ENCODE measurements around the gene TIGAR. TPM values are rescaled to one million over a fixed set of nuclear protein-coding genes. Genes with fewer than 3 reads are reported as not detected.

Gene TIGAR
- total and polyA plus RNA-seq, 2 donors (not counting 3 experiments of a cell fraction or from before 2014, with no cell fraction given) = 5.6 to 31.2 TPM

- CTCF ChIA-PET = interaction anchor here (2.0 kb wide), 1 partner anchor 25 kb away, joined by 8 read pairs; no protein-coding TSS in a partner anchor
- Histone ChIP-seq H3K9me3 (replicated peaks; ENCODE audit: control insufficient read depth, insufficient read depth, low read length) (no peaks in the 10 kb centered on the region), H3K4me1 (ENCODE audit: control insufficient read depth, extremely low read depth, insufficient read depth, low read length) (no peaks in the 10 kb centered on the region), H3K27ac (ENCODE audit: insufficient read depth, low read depth, low read length) (no peak overlapping the region), H2AFZ (ENCODE audit: low read depth, low read length) (no peak overlapping the region), H3K27me3 (ENCODE audit: control insufficient read depth in 2 of 2, insufficient read depth in 2 of 2, low read length in 2 of 2) (peaks cover 2 to 6% of the 10 kb centered on the region in 2 experiments), H3K36me3 (ENCODE audit: control insufficient read depth in 2 of 2, extremely low read depth in 1 of 2, insufficient read depth in 2 of 2, low read length in 2 of 2) (no peaks in the 10 kb centered on the region), H3K4me2 (ENCODE audit: insufficient read depth, low read length) (no peak overlapping the region), H3K9ac (replicated peaks; ENCODE audit: extremely low read depth, insufficient read depth, low read length) (no peak overlapping the region), H3K4me3 (replicated peaks in 1 of 3; ENCODE audit: insufficient read depth in 1 of 3, low read depth in 1 of 3, low read length in 3 of 3) (no peak overlapping the region), H3K79me2 (ENCODE audit: control insufficient read depth, insufficient read depth, low read length) (no peaks in the 10 kb centered on the region), H3K9me1 (replicated peaks; ENCODE audit: control insufficient read depth, extremely low read depth, insufficient read depth, low read length) (no peaks in the 10 kb centered on the region), H4K20me1 (replicated peaks; ENCODE audit: control insufficient read depth, extremely low read depth, insufficient read depth, low read length) (no peaks in the 10 kb centered on the region)
- POLR2A ChIA-PET = no interaction called here
- no peak for TF ChIP-seq MAX (IDR thresholded peaks at IDR 0.05; ENCODE audit: insufficient read depth, insufficient read length)
- TF ChIP-seq EZH2 (IDR thresholded peaks at IDR 0.05; ENCODE audit: borderline replicate concordance, low read depth, low read length, severe bottlenecking) = no peak
- no peak for TF ChIP-seq FOS (IDR thresholded peaks at IDR 0.05; ENCODE audit: borderline replicate concordance, insufficient read depth, low read length)
- TF ChIP-seq GATA2 (IDR thresholded peaks at IDR 0.05; ENCODE audit: insufficient read depth, insufficient read length, low read depth, low read length) = no peak
- no peak for TF ChIP-seq MYC (IDR thresholded peaks at IDR 0.05; ENCODE audit: low read depth, low read length)
- intact Hi-C loops (cut with micrococcal nuclease) (no loop called here), dilution Hi-C loops (cut with MboI; ENCODE audit: extremely low pct_ligation_motif_present, low sequenced_read_pairs) (no loop called here)
- FAIRE-seq = no peak
- no TSS peak for BruUV-seq (replicated peaks)
- DNase-seq (ENCODE audit: low read depth, low spot score) = no peak
Measured at GRCh38 chr12:4301932-4302501, 19.0 kb upstream of the TIGAR start.

- no peaks in the 10 kb centered on the region for H3K9me1 ChIP-seq (replicated peaks; ENCODE audit: control insufficient read depth, extremely low read depth, insufficient read depth, low read length)
- no peak for TF ChIP-seq POLR2AphosphoS5 (IDR thresholded peaks at IDR 0.05; ENCODE audit: insufficient read depth, low read depth, low read length)
- TF ChIP-seq EZH2 (IDR thresholded peaks at IDR 0.05; ENCODE audit: borderline replicate concordance, low read depth, low read length, severe bottlenecking) = no peak
- no peak for TF ChIP-seq CTCF (IDR thresholded peaks at IDR 0.05; ENCODE audit: extremely low read depth in 1 of 2, insufficient read depth in 1 of 2, low read depth in 1 of 2, low read length in 2 of 2)
- TF ChIP-seq GATA2 (IDR thresholded peaks at IDR 0.05; ENCODE audit: insufficient read depth, insufficient read length, low read depth, low read length) = no peak
- TF ChIP-seq JUN (IDR thresholded peaks at IDR 0.05; ENCODE audit: borderline replicate concordance, insufficient read depth, insufficient read length, low read depth) = no peak
- no peak for TF ChIP-seq POLR2A (IDR thresholded peaks at IDR 0.05; ENCODE audit: low read depth, low read length)
- TF ChIP-seq MAX (IDR thresholded peaks at IDR 0.05; ENCODE audit: insufficient read depth, insufficient read length) = no peak
- no peak for TF ChIP-seq FOS (IDR thresholded peaks at IDR 0.05; ENCODE audit: borderline replicate concordance, insufficient read depth, low read length)
- TF ChIP-seq MYC (IDR thresholded peaks at IDR 0.05; ENCODE audit: low read depth, low read length) = no peak
- peaks cover 4 to 6% of the 10 kb centered on the region in 2 experiments for H3K27me3 ChIP-seq (ENCODE audit: control insufficient read depth in 2 of 2, insufficient read depth in 2 of 2, low read length in 2 of 2)
- H3K4me2 ChIP-seq (ENCODE audit: insufficient read depth, low read length) = no peak overlapping the region
- H3K9me3 ChIP-seq (replicated peaks; ENCODE audit: control insufficient read depth, insufficient read depth, low read length) = no peaks in the 10 kb centered on the region
- DNase-seq (ENCODE audit: low read depth, low spot score) (no peak), FAIRE-seq (no peak)
- POLR2A ChIA-PET = no interaction called here
- no peak overlapping the region for H3K9ac ChIP-seq (replicated peaks; ENCODE audit: extremely low read depth, insufficient read depth, low read length)
- BruUV-seq (replicated peaks) = no TSS peak
- no peaks in the 10 kb centered on the region for H3K79me2 ChIP-seq (ENCODE audit: control insufficient read depth, insufficient read depth, low read length)
- CTCF ChIA-PET = interaction anchor here (0.6 to 0.7 kb wide), 3 partner anchors 22 to 224 kb away, joined by 3 read pairs; no protein-coding TSS in a partner anchor
- no peaks in the 10 kb centered on the region for H4K20me1 ChIP-seq (replicated peaks; ENCODE audit: control insufficient read depth, extremely low read depth, insufficient read depth, low read length)
- no peaks in the 10 kb centered on the region for H3K36me3 ChIP-seq (ENCODE audit: control insufficient read depth in 2 of 2, extremely low read depth in 1 of 2, insufficient read depth in 2 of 2, low read length in 2 of 2)
- H3K4me1 ChIP-seq (ENCODE audit: control insufficient read depth, extremely low read depth, insufficient read depth, low read length) = no peaks in the 10 kb centered on the region
- no peak overlapping the region for H2AFZ ChIP-seq (ENCODE audit: low read depth, low read length)
- intact Hi-C loops (cut with micrococcal nuclease) (no loop called here), dilution Hi-C loops (cut with MboI; ENCODE audit: extremely low pct_ligation_motif_present, low sequenced_read_pairs) (no loop called here)
- H3K4me3 ChIP-seq (replicated peaks in 1 of 3; ENCODE audit: insufficient read depth in 1 of 3, low read depth in 1 of 3, low read length in 3 of 3) = no peak overlapping the region
- H3K27ac ChIP-seq (ENCODE audit: insufficient read depth, low read depth, low read length) = no peak overlapping the region
Measured at GRCh38 chr12:4302881-4303280, 18.1 kb upstream of the TIGAR start.
